Activated CD8-positive, alpha-beta memory T cell treated with anti-CD3 and anti-CD28 coated beads, Interleukin-2, amount 50 U/mL, for 24 hours (primary cell): ENCODE results near the gene VPS37C.
"Not testable (repeated sequence)": the region's sequence is repeated elsewhere in the genome, so short reads cannot be mapped to it uniquely, and the experiment has no call there.

Source experiments
- DNase-seq: peaks from one replicate; pipeline ENCODE4 v3.0.0-alpha.2; 2020; ENCODE audit errors: extremely low read depth

Gene VPS37C

GRCh38 chr11:61161190-61162091, at the start of gene VPS37C:
VPS37C (minus strand) TSS chr11:61161426; CDS start chr11:61138829, 22,597 bp downstream.
- peak; percentile 72 for DNase-seq

GRCh38 chr11:61210629-61211028, 49.4 kb upstream of the VPS37C start:
- DNase-seq, result not testable (repeated sequence)

- DNase-seq, result not testable (repeated sequence)
These were observed 46.5 kb upstream of the VPS37C start for GRCh38 chr11:61207636-61208310.

GRCh38 chr11:61204502-61205059, 43.4 kb upstream of the VPS37C start:
- DNase-seq, result not testable (repeated sequence)

- DNase-seq, result not testable (repeated sequence)
These were observed 42.6 kb upstream of the VPS37C start for GRCh38 chr11:61203873-61204272.

- DNase-seq, result not testable (repeated sequence)
These were observed 41.9 kb upstream of the VPS37C start, which contains the start of gene PGA3 for GRCh38 chr11:61202950-61203746. PGA3 (plus strand) TSS chr11:61203515; CDS start chr11:61203565, 50 bp downstream.

- DNase-seq, result no peak
These were observed 40.2 kb upstream of the VPS37C start for GRCh38 chr11:61201476-61201875.

- DNase-seq, result no peak
These were observed 37.8 kb upstream of the VPS37C start for GRCh38 chr11:61198948-61199523.

GRCh38 chr11:61198361-61198760, 37.1 kb upstream of the VPS37C start:
- DNase-seq, result no peak

GRCh38 chr11:61195719-61196118, 34.5 kb upstream of the VPS37C start:
- DNase-seq, result no peak

- no peak for DNase-seq
These were observed 33.9 kb upstream of the VPS37C start for GRCh38 chr11:61194981-61195695.

- no peak for DNase-seq
These were observed 33.0 kb upstream of the VPS37C start for GRCh38 chr11:61194169-61194671.

- no peak for DNase-seq
These were observed 32.4 kb upstream of the VPS37C start for GRCh38 chr11:61193596-61193995.

- DNase-seq, result no peak
These were observed 28.7 kb upstream of the VPS37C start for GRCh38 chr11:61189933-61190332.

- DNase-seq, result peak; percentile 74
These were observed 26.4 kb upstream of the VPS37C start for GRCh38 chr11:61187505-61188130.

GRCh38 chr11:61186504-61186903, 25.3 kb upstream of the VPS37C start:
- DNase-seq, result no peak

- DNase-seq, result no peak
These were observed 22.4 kb upstream of the VPS37C start for GRCh38 chr11:61183645-61184044.

- DNase-seq, result no peak
These were observed 20.3 kb upstream of the VPS37C start for GRCh38 chr11:61181489-61181888.

GRCh38 chr11:61180205-61180604, 19.0 kb upstream of the VPS37C start:
- not testable (repeated sequence) for DNase-seq

GRCh38 chr11:61176446-61176845, 15.2 kb upstream of the VPS37C start:
- DNase-seq, result no peak
